HEK293 (cell line): ENCODE measurements around the gene ZBTB5.

Experiments
- KLF1 ChIP-seq: fragments of 450-650 bp; formaldehyde crosslinking; IDR thresholded peaks from 2 replicates; pipeline ENCODE4 v1.5.1; 2016; ENCODE audit warnings: missing biosample characterization, missing genetic modification characterization
- ZFP41 ChIP-seq: fragments of 450-650 bp; formaldehyde crosslinking; IDR thresholded peaks from 2 replicates; pipeline ENCODE4 v1.5.1; 2016; ENCODE audit warnings: missing biosample characterization, missing genetic modification characterization, borderline replicate concordance
- ZSCAN18 ChIP-seq: fragments of 450-650 bp; formaldehyde crosslinking; IDR thresholded peaks from 2 replicates; pipeline ENCODE4 v1.5.1; 2016; ENCODE audit warnings: missing biosample characterization, missing genetic modification characterization

GRCh38 chr9:37417857-37418618 lies 47.2 kb downstream of the ZBTB5 start:
- no peak for TF ChIP-seq ZFP41 (tag by site-specific recombination)
- no peak for TF ChIP-seq KLF1 (tag by site-specific recombination)
- TF ChIP-seq ZSCAN18 (tag by site-specific recombination), result no peak
